Testis (tissue), 2 donors: ENCODE data around the gene RFPL3.

Experiments used
- POLR2A ChIP-seq: fragments of 450-650 bp; IDR thresholded peaks from one replicate; pipeline ENCODE4 v1.6.1; 2017; ENCODE audit warnings: antibody characterized with exemption, mild to moderate bottlenecking, moderate library complexity
- TF ChIP-seq, protein P1 (sequence below), 3 experiments: fragments of 450-650 bp in 2 of 3; fragments of 200-600 bp in 1 of 3; sonication (generic) in 1 of 3; IDR thresholded peaks; one replicate each; pipeline ENCODE4 v1.5.1; 2016 to 2019; ENCODE audit warnings: antibody characterized with exemption in 3 of 3, mild to moderate bottlenecking in 2 of 3, moderate library complexity in 1 of 3

DNA sequence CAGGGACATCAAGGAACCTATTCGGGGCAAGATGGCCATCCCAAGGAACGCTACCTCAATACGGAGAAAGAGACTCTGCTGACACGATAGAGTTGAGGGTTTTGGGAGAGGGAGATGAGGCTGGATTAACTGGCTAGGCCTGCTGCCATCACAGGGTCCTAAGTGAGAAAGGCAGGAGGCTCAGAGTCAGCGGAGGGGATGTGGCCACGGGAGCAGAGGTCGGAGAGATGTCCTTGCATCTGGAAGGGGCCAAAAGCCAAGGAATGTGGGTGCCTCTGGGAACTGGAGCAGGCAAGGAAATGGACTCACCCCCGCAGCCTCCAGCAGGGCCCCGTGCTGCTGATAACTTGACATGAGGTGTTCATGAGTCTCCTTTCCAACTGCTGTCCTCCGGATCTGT lies 31.0 kb upstream of the RFPL3 start:
- TF ChIP-seq POLR2A: no peak
- TF ChIP-seq, protein P1, sequence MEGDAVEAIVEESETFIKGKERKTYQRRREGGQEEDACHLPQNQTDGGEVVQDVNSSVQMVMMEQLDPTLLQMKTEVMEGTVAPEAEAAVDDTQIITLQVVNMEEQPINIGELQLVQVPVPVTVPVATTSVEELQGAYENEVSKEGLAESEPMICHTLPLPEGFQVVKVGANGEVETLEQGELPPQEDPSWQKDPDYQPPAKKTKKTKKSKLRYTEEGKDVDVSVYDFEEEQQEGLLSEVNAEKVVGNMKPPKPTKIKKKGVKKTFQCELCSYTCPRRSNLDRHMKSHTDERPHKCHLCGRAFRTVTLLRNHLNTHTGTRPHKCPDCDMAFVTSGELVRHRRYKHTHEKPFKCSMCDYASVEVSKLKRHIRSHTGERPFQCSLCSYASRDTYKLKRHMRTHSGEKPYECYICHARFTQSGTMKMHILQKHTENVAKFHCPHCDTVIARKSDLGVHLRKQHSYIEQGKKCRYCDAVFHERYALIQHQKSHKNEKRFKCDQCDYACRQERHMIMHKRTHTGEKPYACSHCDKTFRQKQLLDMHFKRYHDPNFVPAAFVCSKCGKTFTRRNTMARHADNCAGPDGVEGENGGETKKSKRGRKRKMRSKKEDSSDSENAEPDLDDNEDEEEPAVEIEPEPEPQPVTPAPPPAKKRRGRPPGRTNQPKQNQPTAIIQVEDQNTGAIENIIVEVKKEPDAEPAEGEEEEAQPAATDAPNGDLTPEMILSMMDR (IDR thresholded peaks at IDR 0.05): no peak
